WTC11 (cell line): Measurements from ENCODE around the gene AP4M1. TPM values are rescaled to one million over a fixed set of nuclear protein-coding genes. Genes with fewer than 3 reads are reported as not detected.

Experiments
- ATAC-seq: fragments of 200-7000 bp; cut with Tn5 transposase; 2 replicates; pipeline ENCODE4 v1.10.0; 2021; ENCODE audit warnings: mild to moderate bottlenecking, moderate library complexity
- CTCF ChIA-PET: fragments of 300-600 bp; sonication (Branson Sonifier 250); formaldehyde crosslinking; loops from one replicate; lab custom pipeline; 2021; ENCODE audit warnings: antibody characterized with exemption; lab: Charles Lee
- POLR2A ChIA-PET: fragments of 350-600 bp; sonication (Branson Sonifier 250); formaldehyde crosslinking; loops from one replicate; lab custom pipeline; 2021; ENCODE audit warnings: antibody characterized with exemption; lab: Charles Lee
- DNase-seq: peaks from one replicate; pipeline ENCODE4 v3.0.0; 2021; ENCODE audit warnings: low spot score
- H3K27ac Mint-ChIP-seq: 2 replicates; pipeline ENCODE4 v1.8.0; 2021; ENCODE audit warnings: mixed read lengths
- H3K27me3 Mint-ChIP-seq: 2 replicates; pipeline ENCODE4 v1.8.0; 2021; ENCODE audit warnings: low read depth, mild to moderate bottlenecking, moderate library complexity, mixed read lengths
- H3K36me3 Mint-ChIP-seq: 2 replicates; pipeline ENCODE4 v1.8.0; 2021; ENCODE audit warnings: mixed read lengths
- H3K4me1 Mint-ChIP-seq: 2 replicates; pipeline ENCODE4 v1.8.0; 2022; ENCODE audit warnings: mixed read lengths
- H3K4me3 Mint-ChIP-seq: 2 replicates; pipeline ENCODE4 v1.8.0; 2021; ENCODE audit warnings: mild to moderate bottlenecking, moderate library complexity, mixed read lengths
- H3K9me3 Mint-ChIP-seq: 2 replicates; pipeline ENCODE4 v1.8.0; 2021; ENCODE audit warnings: mixed read lengths
- ATF1 ChIP-seq: sonication (generic); formaldehyde crosslinking; IDR thresholded peaks from 2 replicates; pipeline ENCODE4 v1.8.1; 2023; ENCODE audit warnings: mild to moderate bottlenecking, moderate library complexity, missing genetic modification reagents
- CBFB ChIP-seq: sonication (generic); formaldehyde crosslinking; IDR thresholded peaks from 2 replicates; pipeline ENCODE4 v1.8.1; 2022; ENCODE audit warnings: mild to moderate bottlenecking, low read depth, missing genetic modification reagents
- CREB1 ChIP-seq: sonication (generic); formaldehyde crosslinking; IDR thresholded peaks from 2 replicates; pipeline ENCODE4 v1.8.0; 2023; ENCODE audit warnings: mild to moderate bottlenecking, missing genetic modification reagents
- E2F1 ChIP-seq: sonication (generic); formaldehyde crosslinking; IDR thresholded peaks from 2 replicates; pipeline ENCODE4 v1.8.0; 2022; ENCODE audit warnings: mild to moderate bottlenecking, missing genetic modification reagents
- E2F4 ChIP-seq: sonication (generic); formaldehyde crosslinking; IDR thresholded peaks from 2 replicates; pipeline ENCODE4 v1.8.1; 2022; ENCODE audit warnings: low read depth, mild to moderate bottlenecking, moderate library complexity, missing genetic modification reagents, borderline replicate concordance
- ELF4 ChIP-seq: sonication (generic); formaldehyde crosslinking; IDR thresholded peaks from 2 replicates; pipeline ENCODE4 v1.8.1; 2022; ENCODE audit warnings: low read depth, mild to moderate bottlenecking, moderate library complexity, missing genetic modification reagents
- FOXP1 ChIP-seq: sonication (generic); formaldehyde crosslinking; IDR thresholded peaks from 2 replicates; pipeline ENCODE4 v1.8.0; 2022; ENCODE audit warnings: missing genetic modification reagents, mild to moderate bottlenecking, moderate library complexity, borderline replicate concordance
- GABPB1 ChIP-seq: sonication (generic); formaldehyde crosslinking; IDR thresholded peaks from 2 replicates; pipeline ENCODE4 v1.8.1; 2023; ENCODE audit warnings: mild to moderate bottlenecking, missing genetic modification reagents
- KAT7 ChIP-seq: sonication (generic); formaldehyde crosslinking; IDR thresholded peaks from 2 replicates; pipeline ENCODE4 v1.8.1; 2023; ENCODE audit warnings: missing genetic modification reagents, mild to moderate bottlenecking, borderline replicate concordance
- NR1H2 ChIP-seq: sonication (generic); formaldehyde crosslinking; IDR thresholded peaks from 2 replicates; pipeline ENCODE4 v1.9.0; 2021; ENCODE audit warnings: mild to moderate bottlenecking, moderate library complexity, missing genetic modification reagents
- PREB ChIP-seq: sonication (generic); formaldehyde crosslinking; IDR thresholded peaks from 2 replicates; pipeline ENCODE4 v1.8.1; 2022; ENCODE audit warnings: mild to moderate bottlenecking, missing genetic modification reagents, moderate library complexity, borderline replicate concordance
- TEAD4 ChIP-seq: sonication (generic); formaldehyde crosslinking; IDR thresholded peaks from 2 replicates; pipeline ENCODE4 v1.8.0; 2022; ENCODE audit warnings: mild to moderate bottlenecking, missing genetic modification reagents
- USF1 ChIP-seq: sonication (generic); formaldehyde crosslinking; IDR thresholded peaks from 2 replicates; pipeline ENCODE4 v1.8.0; 2022; ENCODE audit warnings: mild to moderate bottlenecking, missing genetic modification reagents
- ZBTB21 ChIP-seq: sonication (generic); formaldehyde crosslinking; IDR thresholded peaks from 2 replicates; pipeline ENCODE4 v1.8.1; 2023; ENCODE audit warnings: mild to moderate bottlenecking, missing genetic modification reagents, borderline replicate concordance
- ZNF317 ChIP-seq: sonication (generic); formaldehyde crosslinking; IDR thresholded peaks from 2 replicates; pipeline ENCODE4 v1.8.1; 2023; ENCODE audit warnings: low read depth, mild to moderate bottlenecking, moderate library complexity, missing genetic modification reagents, borderline replicate concordance
- total RNA-seq: library from RNA; stranded (reverse); gene quantifications from 3 replicates; pipeline ENCODE4 v1.2.3, GENCODE V29; 2021
- TF ChIP-seq, protein P1 (sequence below): sonication (generic); formaldehyde crosslinking; conservative IDR thresholded peaks from 2 replicates; pipeline ENCODE4 v1.8.1; 2023; ENCODE audit warnings: mild to moderate bottlenecking, low read depth, missing genetic modification reagents, moderate library complexity
- TF ChIP-seq, protein P2 (sequence below): fragments of 250-450 bp; sonication (Bioruptor Pico); IDR thresholded peaks from 2 replicates; pipeline ENCODE4 v2.1.2; 2022; ENCODE audit warnings: mild to moderate bottlenecking, moderate library complexity
- TF ChIP-seq, protein P3 (sequence below): sonication (generic); formaldehyde crosslinking; IDR thresholded peaks from 2 replicates; pipeline ENCODE4 v1.8.0; 2022; ENCODE audit warnings: missing genetic modification reagents
- TF ChIP-seq, protein P4 (sequence below): sonication (generic); formaldehyde crosslinking; IDR thresholded peaks from 2 replicates; pipeline ENCODE4 v1.8.0; 2023; ENCODE audit warnings: missing genetic modification reagents
- TF ChIP-seq, protein P5 (sequence below): sonication (generic); formaldehyde crosslinking; IDR thresholded peaks from 2 replicates; pipeline ENCODE4 v1.8.0; 2023; ENCODE audit warnings: mild to moderate bottlenecking, missing genetic modification reagents

AP4M1 gene
- total RNA-seq, 1 experiment from 2014 or later = 18.0 TPM

DNA sequence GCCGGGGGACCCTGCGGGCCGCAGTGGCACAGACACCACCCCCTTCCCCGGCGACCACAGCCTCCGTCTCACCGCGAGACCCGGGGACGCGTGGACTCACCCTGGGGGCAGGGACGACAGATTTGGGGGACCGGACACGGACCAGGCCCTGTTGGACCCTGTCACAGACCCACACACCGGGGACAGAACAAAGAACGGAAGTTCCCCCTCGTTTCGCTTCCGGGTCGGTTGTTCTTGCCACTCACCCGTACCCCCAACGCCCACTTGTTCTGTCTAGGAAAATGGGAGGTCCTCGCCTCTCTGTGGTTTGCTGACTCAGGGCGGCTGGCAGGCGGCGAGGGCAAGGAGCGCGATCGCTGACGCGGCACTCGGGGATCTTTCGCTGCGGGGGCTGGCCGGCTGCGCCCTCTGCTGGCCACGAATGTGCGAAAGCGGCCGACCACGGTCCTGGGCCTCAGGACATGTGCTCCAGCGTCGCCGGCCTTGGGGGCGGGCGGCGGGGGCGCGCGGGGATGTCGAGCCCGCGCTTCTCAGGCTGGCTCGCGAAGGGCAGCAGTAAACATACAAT lies 19.8 kb upstream of the AP4M1 start, which contains the start of gene ZNF3 (continued):
- TF ChIP-seq FOXP1 (peak; percentile 78; the same call in 1 of the 2 replicates), GABPB1 (CRISPR knock-in tag) (peak; percentile 88), E2F1 (CRISPR knock-in tag) (peak; percentile 57; the same call in 1 of the 2 replicates), KAT7 (peak; percentile 67), NR1H2 (CRISPR knock-in tag) (no peak), ATF1 (no peak), ZNF317 (no peak), CREB1 (CRISPR knock-in tag) (no peak; the same call in 1 of the 2 replicates), ZBTB21 (no peak; the same call in 1 of the 2 replicates), ELF4 (no peak)
- TF ChIP-seq, protein P1, sequence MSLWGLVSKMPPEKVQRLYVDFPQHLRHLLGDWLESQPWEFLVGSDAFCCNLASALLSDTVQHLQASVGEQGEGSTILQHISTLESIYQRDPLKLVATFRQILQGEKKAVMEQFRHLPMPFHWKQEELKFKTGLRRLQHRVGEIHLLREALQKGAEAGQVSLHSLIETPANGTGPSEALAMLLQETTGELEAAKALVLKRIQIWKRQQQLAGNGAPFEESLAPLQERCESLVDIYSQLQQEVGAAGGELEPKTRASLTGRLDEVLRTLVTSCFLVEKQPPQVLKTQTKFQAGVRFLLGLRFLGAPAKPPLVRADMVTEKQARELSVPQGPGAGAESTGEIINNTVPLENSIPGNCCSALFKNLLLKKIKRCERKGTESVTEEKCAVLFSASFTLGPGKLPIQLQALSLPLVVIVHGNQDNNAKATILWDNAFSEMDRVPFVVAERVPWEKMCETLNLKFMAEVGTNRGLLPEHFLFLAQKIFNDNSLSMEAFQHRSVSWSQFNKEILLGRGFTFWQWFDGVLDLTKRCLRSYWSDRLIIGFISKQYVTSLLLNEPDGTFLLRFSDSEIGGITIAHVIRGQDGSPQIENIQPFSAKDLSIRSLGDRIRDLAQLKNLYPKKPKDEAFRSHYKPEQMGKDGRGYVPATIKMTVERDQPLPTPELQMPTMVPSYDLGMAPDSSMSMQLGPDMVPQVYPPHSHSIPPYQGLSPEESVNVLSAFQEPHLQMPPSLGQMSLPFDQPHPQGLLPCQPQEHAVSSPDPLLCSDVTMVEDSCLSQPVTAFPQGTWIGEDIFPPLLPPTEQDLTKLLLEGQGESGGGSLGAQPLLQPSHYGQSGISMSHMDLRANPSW (CRISPR knock-in tag) = no peak
- TF ChIP-seq, protein P2, sequence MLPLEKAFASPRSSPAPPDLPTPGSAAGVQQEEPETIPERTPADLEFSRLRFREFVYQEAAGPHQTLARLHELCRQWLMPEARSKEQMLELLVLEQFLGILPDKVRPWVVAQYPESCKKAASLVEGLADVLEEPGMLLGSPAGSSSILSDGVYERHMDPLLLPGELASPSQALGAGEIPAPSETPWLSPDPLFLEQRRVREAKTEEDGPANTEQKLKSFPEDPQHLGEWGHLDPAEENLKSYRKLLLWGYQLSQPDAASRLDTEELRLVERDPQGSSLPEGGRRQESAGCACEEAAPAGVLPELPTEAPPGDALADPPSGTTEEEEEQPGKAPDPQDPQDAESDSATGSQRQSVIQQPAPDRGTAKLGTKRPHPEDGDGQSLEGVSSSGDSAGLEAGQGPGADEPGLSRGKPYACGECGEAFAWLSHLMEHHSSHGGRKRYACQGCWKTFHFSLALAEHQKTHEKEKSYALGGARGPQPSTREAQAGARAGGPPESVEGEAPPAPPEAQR = no peak

GRCh38 chr7:100082978-100083377 lies 18.5 kb upstream of the AP4M1 start:
- DNase-seq (no peak), ATAC-seq (peak; percentile 6)
- Mint-ChIP-seq H3K4me3 (peak overlapping the region; percentile 98), H3K27ac (peak overlapping the region; percentile 91), H3K36me3 (peaks cover 26% of the 10 kb centered on the region), H3K9me3 (no peaks in the 10 kb centered on the region), H3K4me1 (peaks cover 27% of the 10 kb centered on the region), H3K27me3 (no peaks in the 10 kb centered on the region; the same call in 1 of the 2 replicates)
- ChIA-PET CTCF (interaction anchor here (0.6 to 1.9 kb wide), 28 partner anchors 8 to 326 kb away, joined by 3 to 23 read pairs (median 4); partner anchors contain the start of genes AP4M1, GJC3, GPC2 and MBLAC1), POLR2A (interaction anchor here (0.7 to 3.7 kb wide), 7 partner anchors 8 to 466 kb away, joined by 3 to 56 read pairs (median 4); partner anchors contain the start of genes AP4M1, MBLAC1, MCM7 and ZKSCAN1)
- TF ChIP-seq, protein P3, sequence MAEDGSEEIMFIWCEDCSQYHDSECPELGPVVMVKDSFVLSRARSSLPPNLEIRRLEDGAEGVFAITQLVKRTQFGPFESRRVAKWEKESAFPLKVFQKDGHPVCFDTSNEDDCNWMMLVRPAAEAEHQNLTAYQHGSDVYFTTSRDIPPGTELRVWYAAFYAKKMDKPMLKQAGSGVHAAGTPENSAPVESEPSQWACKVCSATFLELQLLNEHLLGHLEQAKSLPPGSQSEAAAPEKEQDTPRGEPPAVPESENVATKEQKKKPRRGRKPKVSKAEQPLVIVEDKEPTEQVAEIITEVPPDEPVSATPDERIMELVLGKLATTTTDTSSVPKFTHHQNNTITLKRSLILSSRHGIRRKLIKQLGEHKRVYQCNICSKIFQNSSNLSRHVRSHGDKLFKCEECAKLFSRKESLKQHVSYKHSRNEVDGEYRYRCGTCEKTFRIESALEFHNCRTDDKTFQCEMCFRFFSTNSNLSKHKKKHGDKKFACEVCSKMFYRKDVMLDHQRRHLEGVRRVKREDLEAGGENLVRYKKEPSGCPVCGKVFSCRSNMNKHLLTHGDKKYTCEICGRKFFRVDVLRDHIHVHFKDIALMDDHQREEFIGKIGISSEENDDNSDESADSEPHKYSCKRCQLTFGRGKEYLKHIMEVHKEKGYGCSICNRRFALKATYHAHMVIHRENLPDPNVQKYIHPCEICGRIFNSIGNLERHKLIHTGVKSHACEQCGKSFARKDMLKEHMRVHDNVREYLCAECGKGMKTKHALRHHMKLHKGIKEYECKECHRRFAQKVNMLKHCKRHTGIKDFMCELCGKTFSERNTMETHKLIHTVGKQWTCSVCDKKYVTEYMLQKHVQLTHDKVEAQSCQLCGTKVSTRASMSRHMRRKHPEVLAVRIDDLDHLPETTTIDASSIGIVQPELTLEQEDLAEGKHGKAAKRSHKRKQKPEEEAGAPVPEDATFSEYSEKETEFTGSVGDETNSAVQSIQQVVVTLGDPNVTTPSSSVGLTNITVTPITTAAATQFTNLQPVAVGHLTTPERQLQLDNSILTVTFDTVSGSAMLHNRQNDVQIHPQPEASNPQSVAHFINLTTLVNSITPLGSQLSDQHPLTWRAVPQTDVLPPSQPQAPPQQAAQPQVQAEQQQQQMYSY (CRISPR knock-in tag) = no peak
- TF ChIP-seq, protein P4, sequence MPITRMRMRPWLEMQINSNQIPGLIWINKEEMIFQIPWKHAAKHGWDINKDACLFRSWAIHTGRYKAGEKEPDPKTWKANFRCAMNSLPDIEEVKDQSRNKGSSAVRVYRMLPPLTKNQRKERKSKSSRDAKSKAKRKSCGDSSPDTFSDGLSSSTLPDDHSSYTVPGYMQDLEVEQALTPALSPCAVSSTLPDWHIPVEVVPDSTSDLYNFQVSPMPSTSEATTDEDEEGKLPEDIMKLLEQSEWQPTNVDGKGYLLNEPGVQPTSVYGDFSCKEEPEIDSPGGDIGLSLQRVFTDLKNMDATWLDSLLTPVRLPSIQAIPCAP (CRISPR knock-in tag) = no peak
- TF ChIP-seq NR1H2 (CRISPR knock-in tag) = no peak
- no peak for TF ChIP-seq TEAD4
- no peak for TF ChIP-seq E2F4 (CRISPR knock-in tag)
- no peak for TF ChIP-seq PREB
- TF ChIP-seq, protein P5, sequence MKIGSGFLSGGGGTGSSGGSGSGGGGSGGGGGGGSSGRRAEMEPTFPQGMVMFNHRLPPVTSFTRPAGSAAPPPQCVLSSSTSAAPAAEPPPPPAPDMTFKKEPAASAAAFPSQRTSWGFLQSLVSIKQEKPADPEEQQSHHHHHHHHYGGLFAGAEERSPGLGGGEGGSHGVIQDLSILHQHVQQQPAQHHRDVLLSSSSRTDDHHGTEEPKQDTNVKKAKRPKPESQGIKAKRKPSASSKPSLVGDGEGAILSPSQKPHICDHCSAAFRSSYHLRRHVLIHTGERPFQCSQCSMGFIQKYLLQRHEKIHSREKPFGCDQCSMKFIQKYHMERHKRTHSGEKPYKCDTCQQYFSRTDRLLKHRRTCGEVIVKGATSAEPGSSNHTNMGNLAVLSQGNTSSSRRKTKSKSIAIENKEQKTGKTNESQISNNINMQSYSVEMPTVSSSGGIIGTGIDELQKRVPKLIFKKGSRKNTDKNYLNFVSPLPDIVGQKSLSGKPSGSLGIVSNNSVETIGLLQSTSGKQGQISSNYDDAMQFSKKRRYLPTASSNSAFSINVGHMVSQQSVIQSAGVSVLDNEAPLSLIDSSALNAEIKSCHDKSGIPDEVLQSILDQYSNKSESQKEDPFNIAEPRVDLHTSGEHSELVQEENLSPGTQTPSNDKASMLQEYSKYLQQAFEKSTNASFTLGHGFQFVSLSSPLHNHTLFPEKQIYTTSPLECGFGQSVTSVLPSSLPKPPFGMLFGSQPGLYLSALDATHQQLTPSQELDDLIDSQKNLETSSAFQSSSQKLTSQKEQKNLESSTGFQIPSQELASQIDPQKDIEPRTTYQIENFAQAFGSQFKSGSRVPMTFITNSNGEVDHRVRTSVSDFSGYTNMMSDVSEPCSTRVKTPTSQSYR (CRISPR knock-in tag) = no peak
- TF ChIP-seq CBFB = no peak
- no peak for TF ChIP-seq USF1 (CRISPR knock-in tag)
